Mucosa of gallbladder (tissue), 1 donor: ENCODE data around the gene NTN3. TPM values are rescaled to one million over a fixed set of nuclear protein-coding genes. Genes with fewer than 3 reads are reported as not detected.
A peak's percentile ranks its signal among the peaks of the same experiment; 100 is the strongest.
"Not testable (repeated sequence)": the region's sequence is repeated elsewhere in the genome, so short reads cannot be mapped to it uniquely, and the experiment has no call there.

ENCODE experiments used
- DNase-seq: peaks from one replicate; pipeline ENCODE4 v3.0.0-alpha.2; 2020; ENCODE audit warnings: low spot score
- total RNA-seq: library from RNA; stranded (reverse); gene quantifications from one replicate; pipeline ENCODE4 v1.2.1, GENCODE V29; 2021
- donor health status: DM: no; HTN: no; CAD: no.

Gene NTN3
- total RNA-seq, 1 donor from 2014 or later, result 0.46 TPM

GRCh38 chr16:2479996-2480395, 8.9 kb downstream of the NTN3 start:
- not testable (repeated sequence) for DNase-seq

- peak; percentile 45 for DNase-seq
Observed at GRCh38 chr16:2480948-2481347, 9.9 kb downstream of the NTN3 start.

GRCh38 chr16:2481676-2482075, 10.6 kb downstream of the NTN3 start:
- DNase-seq, result no peak

- no peak for DNase-seq
Observed at GRCh38 chr16:2482249-2482648, 11.2 kb downstream of the NTN3 start.

GRCh38 chr16:2482708-2483534, 11.8 kb downstream of the NTN3 start:
- DNase-seq, result peak; percentile 50

- DNase-seq, result no peak
Observed at GRCh38 chr16:2483939-2484897, 13.1 kb downstream of the NTN3 start.

- DNase-seq, result no peak
Observed at GRCh38 chr16:2484898-2485508, 13.9 kb downstream of the NTN3 start.

- DNase-seq, result no peak
Observed at GRCh38 chr16:2485811-2486507, 14.9 kb downstream of the NTN3 start.

GRCh38 chr16:2486645-2487516, 15.8 kb downstream of the NTN3 start:
- peak; percentile 64 for DNase-seq

- no peak for DNase-seq
Observed at GRCh38 chr16:2487517-2487842, 16.4 kb downstream of the NTN3 start.

GRCh38 chr16:2487903-2488531, 16.9 kb downstream of the NTN3 start:
- DNase-seq, result no peak

- DNase-seq, result no peak
Observed at GRCh38 chr16:2489581-2489980, 18.5 kb downstream of the NTN3 start.

- DNase-seq, result no peak
Observed at GRCh38 chr16:2490190-2491105, 19.4 kb downstream of the NTN3 start.

- DNase-seq, result no peak
Observed at GRCh38 chr16:2492292-2492691, 21.2 kb downstream of the NTN3 start.

- DNase-seq, result no peak
Observed at GRCh38 chr16:2493605-2494004, 22.5 kb downstream of the NTN3 start.

- DNase-seq, result no peak
Observed at GRCh38 chr16:2494616-2495015, 23.5 kb downstream of the NTN3 start.

- DNase-seq, result no peak
Observed at GRCh38 chr16:2495041-2495440, 23.9 kb downstream of the NTN3 start.

- DNase-seq, result no peak
Observed at GRCh38 chr16:2496223-2497115, 25.4 kb downstream of the NTN3 start.
